ENCODE measurements around the gene SACS. TPM values are rescaled to one million over a fixed set of nuclear protein-coding genes. Genes with fewer than 3 reads are reported as not detected.
"Not testable (repeated sequence)": the region's sequence is repeated elsewhere in the genome, so short reads cannot be mapped to it uniquely, and the experiment has no call there.

Gene SACS
- total RNA-seq, 1 donor from 2014 or later, result 7.5 TPM

GRCh38 chr13:23458989-23459388, 25.5 kb upstream of the SACS start:
- ATAC-seq, result no peak
- intact Hi-C loops (cut with DNase I), result no loop called here
- DNase-seq (ENCODE audit: missing footprints), result no peak

- DNase-seq (ENCODE audit: missing footprints), result no peak
- intact Hi-C loops (cut with DNase I), result no loop called here
- ATAC-seq, result no peak
Measured at GRCh38 chr13:23456437-23457210, 23.1 kb upstream of the SACS start.

- ATAC-seq (no peak), DNase-seq (ENCODE audit: missing footprints) (no peak)
- intact Hi-C loops (cut with DNase I), result no loop called here
Measured at GRCh38 chr13:23455401-23456185, 22.1 kb upstream of the SACS start.

- ATAC-seq (no peak), DNase-seq (ENCODE audit: missing footprints) (no peak)
- intact Hi-C loops (cut with DNase I), result no loop called here
Measured at GRCh38 chr13:23453132-23453531, 19.6 kb upstream of the SACS start.

- intact Hi-C loops (cut with DNase I), result no loop called here
- ATAC-seq, result no peak
- DNase-seq (ENCODE audit: missing footprints), result no peak
Measured at GRCh38 chr13:23450340-23451046, 17.0 kb upstream of the SACS start.

GRCh38 chr13:23449398-23450162, 16.1 kb upstream of the SACS start:
- ATAC-seq (no peak), DNase-seq (ENCODE audit: missing footprints) (no peak)
- intact Hi-C loops (cut with DNase I), result no loop called here

- DNase-seq (ENCODE audit: missing footprints) (no peak), ATAC-seq (peak; percentile 87)
- intact Hi-C loops (cut with DNase I), result no loop called here
Measured at GRCh38 chr13:23447927-23448326, 14.4 kb upstream of the SACS start.

GRCh38 chr13:23445794-23446193, 12.3 kb upstream of the SACS start:
- intact Hi-C loops (cut with DNase I), result no loop called here
- DNase-seq (ENCODE audit: missing footprints), result no peak
- ATAC-seq, result no peak

- intact Hi-C loops (cut with DNase I), result no loop called here
- no peak for DNase-seq (ENCODE audit: missing footprints)
- ATAC-seq, result no peak
Measured at GRCh38 chr13:23443878-23444277, 10.4 kb upstream of the SACS start.

- no peak for ATAC-seq
- no peak for DNase-seq (ENCODE audit: missing footprints)
- intact Hi-C loops (cut with DNase I), result no loop called here
Measured at GRCh38 chr13:23443110-23443509, 9.6 kb upstream of the SACS start.

- DNase-seq (ENCODE audit: missing footprints) (no peak), ATAC-seq (peak; percentile 68)
- intact Hi-C loops (cut with DNase I), result no loop called here
Measured at GRCh38 chr13:23440821-23441618, 7.5 kb upstream of the SACS start.

GRCh38 chr13:23440324-23440723, 6.8 kb upstream of the SACS start:
- intact Hi-C loops (cut with DNase I); ATAC-seq; DNase-seq (ENCODE audit: missing footprints): not testable (repeated sequence)

GRCh38 chr13:23437916-23438315, 4.4 kb upstream of the SACS start:
- DNase-seq (ENCODE audit: missing footprints) (no peak), ATAC-seq (no peak)
- intact Hi-C loops (cut with DNase I), result no loop called here

- no peak for DNase-seq (ENCODE audit: missing footprints)
- intact Hi-C loops (cut with DNase I), result no loop called here
- ATAC-seq, result no peak
Measured at GRCh38 chr13:23436680-23437079, 3.2 kb upstream of the SACS start.

GRCh38 chr13:23434491-23434890, 989 bp upstream of the SACS start:
- intact Hi-C loops (cut with DNase I), result no loop called here
- ATAC-seq (no peak), DNase-seq (ENCODE audit: missing footprints) (no peak)

GRCh38 chr13:23432626-23433025, 876 bp downstream of the SACS start:
- no peak for ATAC-seq
- intact Hi-C loops (cut with DNase I), result no loop called here
- no peak for DNase-seq (ENCODE audit: missing footprints)

GRCh38 chr13:23430664-23431063, 2.8 kb downstream of the SACS start:
- no peak for DNase-seq (ENCODE audit: missing footprints)
- no peak for ATAC-seq
- intact Hi-C loops (cut with DNase I), result no loop called here

GRCh38 chr13:23427881-23428528, 5.5 kb downstream of the SACS start:
- intact Hi-C loops (cut with DNase I), result no loop called here
- DNase-seq (ENCODE audit: missing footprints) (no peak), ATAC-seq (no peak)
